GM21576 (cell line): ENCODE data around the gene TIMP2.
"Not testable (repeated sequence)": the region's sequence is repeated elsewhere in the genome, so short reads cannot be mapped to it uniquely, and the experiment has no call there.

ENCODE experiments used
- ATAC-seq: cut with Tn5 transposase; IDR thresholded peaks from one replicate; pipeline ENCODE4 v1.9.1; 2021; ENCODE audit warnings: mild to moderate bottlenecking, moderate library complexity; ENCODE audit not compliant: unreplicated experiment

The TIMP2 gene, protein sequence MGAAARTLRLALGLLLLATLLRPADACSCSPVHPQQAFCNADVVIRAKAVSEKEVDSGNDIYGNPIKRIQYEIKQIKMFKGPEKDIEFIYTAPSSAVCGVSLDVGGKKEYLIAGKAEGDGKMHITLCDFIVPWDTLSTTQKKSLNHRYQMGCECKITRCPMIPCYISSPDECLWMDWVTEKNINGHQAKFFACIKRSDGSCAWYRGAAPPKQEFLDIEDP

DNA sequence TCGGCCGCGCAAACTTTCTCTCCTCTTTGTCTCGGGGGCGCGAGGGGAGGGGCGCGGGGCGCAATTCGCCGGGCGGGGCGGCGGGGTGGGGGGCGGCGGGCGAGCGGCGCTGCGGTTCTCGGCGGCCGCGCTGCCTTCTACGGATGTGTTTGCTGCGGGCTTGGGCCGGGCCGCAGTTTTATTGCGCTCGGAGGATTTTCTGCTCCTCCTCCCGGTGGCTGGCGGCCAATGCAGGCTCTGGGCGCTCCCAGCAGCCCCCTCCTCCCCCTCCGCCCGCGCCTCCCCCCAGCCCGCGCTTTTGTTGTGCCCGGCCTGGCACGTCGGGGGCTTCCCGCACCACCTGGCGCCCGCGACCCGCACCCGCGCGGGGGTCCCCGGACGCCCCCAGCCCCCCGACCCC is at the start of gene TIMP2:
TSS of gene TIMP2 (minus strand) at position 154 of the 400 bp plus-strand sequence. CDS start 299 bp downstream, outside the sequence.
- ATAC-seq, result no peak

DNA sequence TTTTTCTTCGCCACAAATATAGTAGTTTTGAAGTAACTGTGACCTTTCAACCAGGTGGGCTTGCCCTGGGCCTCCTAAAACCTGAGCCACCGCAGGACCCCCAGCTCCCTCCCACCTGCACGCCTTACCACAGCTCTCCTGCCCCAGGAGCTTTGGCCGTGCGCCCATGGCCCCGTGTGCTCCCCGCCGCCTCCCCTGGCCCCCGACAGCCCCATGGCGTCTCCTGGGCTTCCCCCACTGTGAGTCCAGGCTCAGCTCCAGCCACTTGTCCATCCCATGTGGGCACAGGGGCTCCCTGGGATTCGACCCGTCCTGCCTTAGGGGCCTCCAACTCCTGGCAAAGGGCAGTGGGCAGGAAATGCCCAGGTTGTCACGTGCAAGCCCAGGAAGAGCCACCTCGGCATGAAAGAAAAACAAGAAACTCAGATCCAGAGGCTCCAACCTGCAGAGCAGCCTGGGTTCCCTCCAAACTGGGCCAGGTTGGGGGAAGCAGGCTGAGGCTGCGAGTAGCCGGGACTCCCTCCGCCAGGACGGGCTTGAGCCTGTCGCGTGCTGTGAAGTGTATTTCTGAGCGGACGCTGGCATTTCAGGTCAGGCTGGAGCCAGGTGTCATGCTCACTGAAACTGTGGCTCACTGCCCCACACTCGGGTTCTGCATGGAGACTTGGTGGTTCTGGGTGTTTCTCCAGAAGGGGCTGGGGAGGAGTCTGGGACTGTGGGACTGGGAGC is 48.8 kb upstream of the TIMP2 start:
- ATAC-seq, result no peak

DNA sequence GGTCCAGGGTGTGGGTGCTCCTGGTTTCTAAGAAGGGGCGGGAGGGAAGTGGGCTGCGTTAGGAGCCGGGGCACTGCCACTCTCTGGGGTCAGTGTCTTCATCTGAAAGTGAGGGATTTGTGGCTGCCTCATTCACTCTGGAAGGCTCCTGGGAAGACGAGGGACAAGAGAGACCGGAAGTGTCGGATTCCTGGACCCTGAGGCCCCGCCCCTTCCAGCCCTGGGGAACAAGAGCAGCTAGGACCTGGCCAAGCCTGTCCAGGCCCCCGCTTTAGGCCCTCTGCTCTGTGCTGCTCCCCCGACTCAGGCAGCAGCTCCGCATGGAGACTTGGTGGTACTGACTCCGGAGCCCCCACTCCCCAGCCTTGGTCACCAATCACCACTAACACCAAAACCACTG is 48.0 kb upstream of the TIMP2 start:
- no peak for ATAC-seq

DNA sequence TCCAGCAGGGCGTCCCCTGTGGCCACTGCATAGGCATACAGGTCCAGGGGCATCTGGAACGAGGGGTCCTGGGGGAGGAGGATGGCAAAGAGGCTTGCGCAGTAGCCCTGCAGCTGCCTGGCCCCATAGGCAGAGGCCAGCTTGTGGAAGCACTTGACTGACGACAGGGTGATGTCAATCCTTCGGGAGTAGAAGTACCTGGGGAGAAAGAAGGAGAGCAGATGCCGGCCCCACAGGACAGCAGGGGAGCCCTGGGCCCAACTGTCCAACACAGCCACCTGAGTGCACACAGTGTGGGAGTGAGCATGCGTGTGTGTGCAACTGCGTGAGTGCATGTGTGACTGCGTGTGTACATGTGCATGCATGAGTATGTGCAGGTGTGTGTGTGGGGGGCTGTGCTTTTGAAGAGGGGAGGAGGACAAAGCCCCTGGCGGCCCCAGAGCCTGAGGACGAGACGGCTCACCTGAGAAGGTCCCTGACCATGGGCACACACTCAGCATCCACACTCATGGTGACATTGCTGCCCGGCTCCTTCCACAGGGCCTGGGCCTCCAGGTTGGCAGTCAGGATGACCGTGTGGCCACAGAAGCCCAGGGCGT is 47.4 kb upstream of the TIMP2 start:
- ATAC-seq, result no peak

DNA sequence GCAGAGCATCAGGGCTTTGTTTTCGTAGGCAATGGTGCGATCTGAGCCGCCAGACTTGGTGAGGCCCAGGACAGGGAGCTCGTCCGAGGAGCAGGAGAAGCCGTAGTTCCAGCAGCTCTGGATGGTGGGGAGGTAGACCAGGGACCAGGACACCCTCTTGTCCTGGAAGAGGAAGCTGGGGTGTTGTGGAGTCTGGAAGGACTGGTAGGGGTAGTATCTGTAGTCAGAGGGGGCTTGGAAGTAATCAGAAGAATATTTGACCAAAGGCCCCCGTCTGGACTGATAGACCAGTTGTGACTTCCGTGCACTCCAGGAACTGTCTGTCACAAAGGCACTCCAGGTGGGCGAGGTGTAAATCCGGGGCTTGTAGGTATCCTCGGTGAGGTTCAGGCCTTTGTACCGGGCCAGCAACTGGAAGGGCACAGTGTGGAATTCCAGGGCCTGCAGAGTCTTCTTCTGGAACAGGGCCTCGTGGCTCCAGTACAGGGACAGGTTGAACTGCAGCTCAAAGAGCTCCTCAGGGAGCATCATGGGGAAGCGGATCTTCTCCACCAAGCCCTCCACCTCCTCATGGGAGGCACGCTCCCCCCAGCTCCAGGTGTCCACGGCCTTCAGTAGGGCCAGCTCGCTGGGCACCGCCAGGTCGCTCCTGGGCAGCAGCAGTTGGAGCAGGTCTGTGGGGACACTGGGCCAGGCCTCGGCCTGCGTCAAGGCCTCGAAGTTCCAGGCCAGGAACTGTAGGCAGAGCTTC is 46.7 kb upstream of the TIMP2 start:
- no peak for ATAC-seq

DNA sequence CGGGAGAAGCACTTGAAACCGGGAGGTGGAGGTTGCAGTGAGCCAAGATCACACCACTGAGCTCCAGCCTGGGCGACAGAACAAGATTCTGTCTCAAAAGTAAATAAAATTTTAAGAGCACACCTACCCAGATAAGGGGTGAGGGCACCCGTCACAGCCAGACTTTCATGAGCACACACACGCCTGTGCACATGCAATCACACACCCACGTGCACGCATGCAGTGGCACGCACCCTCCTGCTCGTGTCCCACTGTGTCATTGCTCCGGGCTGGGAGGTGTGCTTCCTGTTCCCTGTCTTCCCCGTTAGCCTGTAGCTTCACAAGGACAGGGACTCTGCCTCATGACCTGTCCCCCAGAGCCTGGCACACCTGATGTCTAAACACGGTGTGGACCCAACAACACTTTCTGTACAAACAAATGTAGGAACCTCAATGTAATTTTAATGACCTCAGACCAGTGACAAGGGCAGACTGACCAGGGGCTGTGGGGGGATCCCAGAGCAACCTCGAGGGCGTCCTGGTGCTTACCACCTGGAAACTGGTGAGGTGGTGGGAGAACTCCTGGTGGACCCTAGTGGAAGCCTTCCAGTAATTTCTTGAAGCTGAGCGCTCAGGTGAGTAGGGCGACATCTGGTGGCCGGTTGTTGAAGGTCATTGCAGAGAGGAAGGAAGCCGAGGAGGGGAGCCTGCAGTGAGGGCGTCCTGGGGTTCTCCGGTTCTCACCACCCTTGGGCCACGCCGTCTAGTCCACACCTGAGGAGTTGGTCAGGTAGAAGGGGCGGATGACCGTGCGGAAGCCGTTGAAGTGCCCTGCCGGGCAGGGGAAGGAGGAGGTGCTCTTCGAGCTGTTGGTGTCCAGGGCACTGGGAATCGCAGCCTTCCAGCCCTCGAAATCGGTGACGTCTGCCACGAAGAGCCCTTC is 45.9 kb upstream of the TIMP2 start:
- ATAC-seq, result no peak

DNA sequence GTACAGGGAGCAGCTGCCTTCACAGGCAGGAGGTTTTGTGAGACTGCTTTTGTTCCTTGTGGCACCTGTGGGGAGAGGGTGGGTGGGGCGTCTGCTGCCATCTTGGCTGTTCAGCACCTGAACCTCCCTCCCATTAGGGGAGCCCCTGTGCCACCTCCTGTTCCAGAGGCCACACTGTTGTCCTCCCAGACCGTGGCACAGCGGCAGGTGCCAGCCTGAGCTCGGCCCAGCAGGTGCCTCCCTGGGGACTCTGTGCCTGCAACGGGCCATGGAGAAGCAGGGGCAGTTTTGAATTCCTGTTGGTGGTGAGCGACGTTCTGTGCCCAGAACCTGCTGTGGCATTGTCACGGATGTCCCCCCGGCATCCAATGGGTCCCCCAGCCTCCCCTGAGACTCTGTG is 44.7 kb upstream of the TIMP2 start:
- ATAC-seq, result no peak

DNA sequence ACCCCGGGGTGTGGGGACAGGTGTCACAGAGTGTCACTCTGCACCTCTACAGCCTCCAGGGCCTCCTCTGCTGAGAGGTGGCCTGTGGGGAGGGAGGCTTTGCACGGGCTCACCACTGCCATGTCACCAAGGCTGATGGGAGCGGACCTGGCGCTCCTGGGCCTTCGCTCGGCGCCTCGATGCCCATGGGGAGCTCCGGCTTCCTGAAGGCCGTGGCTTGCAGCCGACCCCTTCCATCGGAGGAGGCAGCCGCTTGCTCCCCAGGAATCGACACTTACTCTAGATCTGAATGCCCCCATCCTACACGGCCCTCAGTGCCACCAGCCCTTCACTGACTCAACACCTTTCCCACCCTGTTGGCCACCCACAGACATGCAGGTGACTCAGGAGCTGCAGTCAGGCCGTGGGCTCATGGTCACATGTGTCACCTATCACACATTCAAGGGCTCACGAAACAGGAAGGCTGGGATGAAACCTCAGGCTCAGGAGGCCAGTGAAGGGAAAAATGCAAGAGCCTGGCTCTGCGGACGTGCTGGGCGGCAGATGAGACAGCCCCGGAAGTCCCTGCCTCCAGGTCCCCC is 42.7 kb upstream of the TIMP2 start:
- ATAC-seq, result no peak

DNA sequence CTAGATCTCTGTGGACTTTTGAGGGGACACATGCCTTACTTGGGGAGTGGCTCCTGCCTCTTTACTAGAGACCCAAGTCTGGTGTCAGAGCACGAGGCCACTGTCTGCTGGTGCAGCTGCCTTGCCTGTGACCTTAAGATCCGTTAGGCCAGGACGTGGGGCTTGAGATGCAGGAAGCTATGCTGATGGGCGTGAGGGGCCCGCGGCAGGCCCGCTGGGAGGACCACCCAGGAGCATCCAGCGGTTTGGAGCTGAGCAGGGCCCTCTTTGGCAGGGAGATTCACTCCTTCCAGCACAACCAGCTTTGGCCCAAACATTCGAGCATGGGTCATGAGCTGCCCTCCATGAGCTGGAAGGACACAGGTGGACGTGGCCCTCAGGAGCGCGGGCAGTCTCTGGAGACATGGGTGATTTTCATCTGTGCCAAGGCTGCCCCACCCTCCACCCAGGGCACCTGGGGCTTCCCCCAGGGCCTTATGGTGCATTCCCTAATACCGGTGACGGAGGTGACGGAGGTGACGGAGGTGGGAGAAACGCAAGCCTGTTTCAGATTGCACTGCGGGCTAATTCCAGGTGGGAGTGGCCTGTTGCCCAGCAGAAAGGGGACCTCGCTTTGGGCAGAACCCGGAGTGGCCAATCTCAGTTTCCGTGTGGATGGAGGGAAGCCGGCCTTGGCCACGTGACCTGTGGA is 41.9 kb upstream of the TIMP2 start:
- no peak for ATAC-seq

DNA sequence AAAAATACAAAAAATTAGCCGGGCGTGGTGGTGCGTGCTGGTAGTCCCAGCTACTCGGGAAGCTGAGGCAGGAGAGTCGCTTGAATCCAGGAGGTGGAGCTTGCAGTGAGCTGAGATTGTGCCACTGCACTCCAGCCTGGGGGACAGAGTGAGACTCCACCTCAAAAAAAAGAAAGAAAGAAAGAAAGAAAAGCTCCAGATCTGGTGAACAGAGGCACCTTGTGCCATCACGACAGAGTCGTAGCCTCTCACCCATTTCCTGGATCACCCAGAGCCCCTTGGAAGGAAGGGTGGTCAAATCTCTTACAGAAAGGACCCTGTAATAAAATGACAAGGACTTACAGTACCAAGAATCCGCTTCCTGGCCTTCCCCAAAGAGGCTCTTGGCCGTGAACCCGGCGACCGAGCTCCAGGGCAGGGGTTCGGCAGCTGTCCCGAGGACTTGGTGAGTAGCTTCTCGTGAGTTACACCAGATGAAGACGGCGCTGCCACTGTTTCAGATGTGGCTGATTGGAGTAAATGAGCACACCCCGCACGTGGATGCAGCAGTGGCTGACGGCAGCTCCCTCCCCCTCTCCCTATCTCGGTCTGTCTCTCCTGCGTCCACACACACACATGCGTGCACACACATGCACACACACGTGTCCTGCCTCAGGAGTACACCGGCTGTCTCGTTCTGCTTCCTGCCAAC is 41.1 kb upstream of the TIMP2 start:
- no peak for ATAC-seq

DNA sequence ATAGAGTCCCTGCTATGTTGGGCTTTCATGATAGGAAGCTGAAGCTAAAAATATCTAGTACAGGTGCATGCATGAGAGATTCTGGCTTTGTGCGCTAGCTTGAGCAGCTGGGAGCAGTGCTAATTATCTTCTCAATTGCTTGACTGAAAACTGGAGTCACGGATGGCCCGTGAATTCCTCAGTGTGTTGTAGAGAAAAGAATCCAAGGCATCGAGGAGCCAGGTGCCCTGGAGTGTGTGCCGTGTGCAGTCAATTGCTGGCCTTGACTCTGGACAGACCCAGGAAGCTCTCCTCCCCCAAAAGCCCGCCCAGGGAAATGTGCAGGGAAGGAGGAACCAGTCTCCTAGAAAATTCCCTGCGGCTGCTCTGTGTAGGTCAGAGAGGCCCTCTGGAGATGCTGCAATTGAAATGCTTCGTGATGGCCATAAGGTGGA is 40.3 kb upstream of the TIMP2 start:
- no peak for ATAC-seq

DNA sequence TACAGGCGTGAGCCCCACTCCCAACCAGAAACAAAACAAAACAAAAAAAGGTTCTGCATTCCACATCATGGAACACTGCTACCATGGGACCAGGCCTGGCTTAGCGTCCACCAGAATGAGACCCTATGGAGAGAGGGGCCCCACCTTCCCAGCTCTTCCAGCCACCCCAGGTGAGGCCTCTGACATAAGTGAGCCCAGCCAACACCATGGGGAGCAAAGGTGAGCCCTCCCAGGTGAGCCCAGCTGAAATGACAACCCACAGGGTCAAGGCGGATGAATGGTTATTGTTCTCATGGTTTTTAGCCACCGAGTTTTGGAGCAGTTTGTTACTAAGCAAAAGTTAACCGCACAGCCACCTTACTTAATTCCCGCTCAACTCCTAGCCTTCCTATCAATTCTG is 38.2 kb upstream of the TIMP2 start:
- ATAC-seq, result no peak

DNA sequence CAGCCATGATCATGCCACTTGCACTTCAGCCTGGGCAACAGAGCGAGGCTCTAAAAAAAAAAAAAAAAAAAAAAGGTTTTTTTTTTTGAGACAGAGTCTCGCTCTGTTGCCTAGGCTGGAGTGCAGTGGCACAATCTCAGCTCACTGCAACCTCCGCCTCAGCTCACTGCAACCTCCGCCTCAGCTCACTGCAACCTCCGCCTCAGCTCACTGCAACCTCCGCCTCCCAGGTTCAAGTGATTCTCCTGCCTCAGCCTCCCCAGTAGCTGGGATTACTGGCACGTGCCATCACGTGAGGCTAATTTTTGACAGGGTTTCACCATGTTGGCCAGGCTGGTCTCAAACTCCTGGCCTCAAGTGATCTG is 37.8 kb upstream of the TIMP2 start:
- not testable (repeated sequence) for ATAC-seq

DNA sequence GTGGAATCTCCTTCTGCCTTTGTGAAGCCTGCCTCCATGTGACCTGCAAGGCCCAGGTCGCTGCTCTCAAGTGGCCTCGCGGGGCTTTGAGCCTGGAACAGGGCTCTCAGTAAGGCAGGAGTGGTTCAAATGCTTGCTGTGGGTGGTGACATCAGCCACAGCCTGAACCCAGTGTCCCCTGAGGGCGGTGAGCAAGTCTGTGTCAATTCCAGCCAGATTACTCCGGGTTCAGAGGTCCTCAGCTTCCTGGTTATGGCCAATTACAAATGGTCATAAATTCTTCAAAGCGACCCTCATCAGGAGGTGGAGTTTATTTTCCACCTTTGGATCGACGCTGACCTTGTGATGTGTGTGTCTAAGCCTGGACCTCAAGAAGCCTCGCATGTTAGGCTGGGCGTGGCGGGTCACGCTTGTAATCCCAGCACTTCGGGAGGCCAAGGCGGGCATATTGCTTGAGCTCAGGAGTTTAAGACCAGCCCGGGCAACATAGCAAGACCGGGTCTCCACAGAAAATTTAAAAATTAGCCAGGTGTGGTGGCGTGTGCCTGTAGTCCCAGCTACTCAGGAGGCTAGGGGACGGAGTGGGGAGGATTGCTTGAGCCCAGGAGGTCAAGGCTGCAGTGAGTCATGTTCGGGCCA is 37.3 kb upstream of the TIMP2 start:
- no peak for ATAC-seq

DNA sequence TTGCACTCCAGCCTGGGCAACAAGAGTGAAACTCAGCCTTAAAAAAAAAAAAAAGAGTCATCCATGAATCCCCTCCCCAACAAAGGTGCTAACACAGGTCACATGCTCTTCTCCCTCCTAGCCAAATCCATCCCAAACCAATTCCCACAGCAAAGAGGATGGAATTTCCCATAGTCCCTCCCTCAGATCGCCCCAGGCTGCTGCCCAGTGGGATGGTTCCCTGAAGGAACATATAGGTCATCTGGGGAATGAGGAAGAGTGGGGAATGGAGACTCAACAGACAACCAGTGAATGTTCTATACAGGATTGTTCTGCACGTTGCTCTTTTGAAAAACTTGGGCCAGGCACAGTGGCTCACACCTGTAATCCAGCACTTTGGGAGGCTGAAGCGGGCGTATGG is 36.4 kb upstream of the TIMP2 start:
- ATAC-seq, result no peak

DNA sequence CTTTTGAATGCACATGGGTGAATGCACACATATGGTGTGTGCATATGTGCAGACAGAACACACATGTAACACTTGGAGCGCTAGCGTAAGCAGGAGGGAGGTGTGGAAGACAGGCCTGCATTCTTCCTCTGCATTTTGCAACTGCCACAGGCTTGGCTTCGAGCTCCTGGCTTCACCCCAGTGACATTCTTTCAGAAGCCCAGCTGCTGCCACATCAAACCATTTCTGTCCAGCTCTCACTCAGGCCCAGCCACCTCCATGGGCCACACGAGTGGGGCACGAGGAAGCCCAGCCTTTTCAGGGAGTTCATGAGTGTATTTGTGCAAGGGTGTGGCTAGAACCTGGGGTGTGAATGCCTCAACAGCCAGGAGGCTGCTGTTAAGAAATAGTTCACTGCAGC is 35.7 kb upstream of the TIMP2 start:
- ATAC-seq, result no peak

DNA sequence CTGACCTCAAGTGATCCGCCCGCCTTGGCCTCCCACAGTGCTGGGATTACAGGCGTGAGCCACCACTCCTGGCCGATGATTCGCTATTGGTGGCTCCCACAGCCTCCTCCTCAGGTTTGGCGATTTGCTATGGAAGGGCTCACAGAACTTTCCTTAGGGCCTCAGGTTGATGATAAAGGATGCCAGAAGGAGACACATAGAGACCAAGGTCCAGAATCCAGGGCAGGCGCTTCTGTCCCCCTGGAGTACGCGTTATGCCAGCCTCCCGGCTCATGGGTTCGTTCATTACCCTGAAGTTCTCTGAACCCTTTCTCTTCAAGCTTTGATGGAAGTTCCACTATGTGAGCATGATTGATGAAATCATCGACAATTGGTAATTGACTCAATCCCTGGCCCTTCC is 34.6 kb upstream of the TIMP2 start:
- ATAC-seq, result no peak

DNA sequence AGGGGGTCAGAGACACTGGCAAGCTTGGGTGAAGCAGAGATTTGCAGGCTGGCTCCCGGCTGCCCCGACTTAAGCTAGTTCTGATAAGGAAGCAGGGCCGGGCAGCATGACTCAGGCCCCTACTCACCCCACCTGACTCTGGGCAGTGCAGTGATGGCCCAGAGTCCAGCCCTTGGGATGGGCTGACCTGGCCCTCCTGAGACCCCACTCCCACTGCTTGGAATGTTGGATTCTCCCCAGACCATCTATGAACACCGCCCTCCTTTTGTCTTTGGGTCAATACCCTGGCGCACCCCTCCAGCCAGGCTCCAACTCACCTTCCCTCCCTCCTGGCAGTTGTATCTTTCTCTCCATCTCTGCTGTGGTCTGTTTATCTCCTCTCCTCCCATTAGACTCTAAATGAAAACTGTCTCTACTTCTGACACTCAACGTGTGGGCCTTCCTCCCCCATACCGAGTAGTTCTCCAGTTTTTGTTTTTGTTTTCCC is 33.5 kb upstream of the TIMP2 start:
- no peak for ATAC-seq
